ENCODE data around the gene AMBRA1.

The AMBRA1 gene

DNA sequence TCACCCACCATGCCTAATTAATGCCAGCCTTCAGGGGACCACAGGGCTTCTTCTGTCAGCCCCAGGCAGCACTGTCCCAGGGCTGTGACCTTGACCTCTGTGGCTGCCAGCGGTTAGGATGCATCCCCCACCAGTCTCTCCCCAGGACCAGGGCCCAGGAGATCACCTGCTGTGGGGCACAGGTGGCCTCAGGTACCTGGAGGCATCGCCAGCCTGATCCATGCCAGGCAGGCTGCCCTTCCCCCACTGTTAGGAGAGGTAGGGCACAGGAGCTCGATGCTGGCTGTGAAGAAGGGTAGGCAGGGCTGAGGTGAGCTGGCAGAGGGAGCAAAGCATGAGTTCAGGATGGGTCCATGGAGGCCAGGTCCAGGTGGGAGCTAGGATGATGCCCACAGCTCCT, 229.0 kb downstream of the AMBRA1 start:
- DNase-seq = no peak

GRCh38 chr11:46364056-46364455, 229.8 kb downstream of the AMBRA1 start:
- peak in 1 of 2 donors; percentile 53 for DNase-seq

DNA sequence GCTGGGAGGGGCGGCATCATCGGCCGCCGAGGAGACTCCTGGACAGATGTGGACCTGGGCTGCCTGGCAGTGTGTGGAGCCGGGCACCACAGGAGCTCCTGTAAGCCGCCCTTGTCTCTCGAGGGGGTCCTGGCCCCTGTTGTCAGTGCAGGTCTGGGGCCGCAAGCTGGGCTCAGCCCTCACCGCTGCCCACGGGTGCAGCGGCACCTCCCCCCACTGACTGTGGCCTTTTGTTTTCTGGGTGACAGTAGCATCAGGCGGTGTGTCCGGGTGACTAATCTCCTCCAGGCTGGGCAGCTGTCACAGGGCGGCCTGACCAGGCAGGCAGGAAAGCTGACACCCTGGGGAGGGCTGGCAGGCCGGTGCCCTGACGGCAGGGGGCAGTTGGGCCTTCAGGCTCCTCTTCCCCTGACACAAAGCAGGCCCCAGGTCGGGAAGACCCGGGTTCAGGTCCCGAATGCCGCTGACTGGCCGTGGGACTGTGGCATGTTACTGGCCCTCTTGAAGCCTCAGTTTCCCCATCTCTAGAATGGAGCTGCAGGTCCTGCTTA, 230.3 kb downstream of the AMBRA1 start:
- peak; percentile 71 to 93 for DNase-seq

GRCh38 chr11:46363031-46363407, 230.8 kb downstream of the AMBRA1 start:
- DNase-seq = peak; percentile 89 to 92

GRCh38 chr11:46362156-46363030, 231.4 kb downstream of the AMBRA1 start:
- DNase-seq = no peak

GRCh38 chr11:46361283-46362155, 232.3 kb downstream of the AMBRA1 start:
- DNase-seq = peak; percentile 87 to 93

DNA sequence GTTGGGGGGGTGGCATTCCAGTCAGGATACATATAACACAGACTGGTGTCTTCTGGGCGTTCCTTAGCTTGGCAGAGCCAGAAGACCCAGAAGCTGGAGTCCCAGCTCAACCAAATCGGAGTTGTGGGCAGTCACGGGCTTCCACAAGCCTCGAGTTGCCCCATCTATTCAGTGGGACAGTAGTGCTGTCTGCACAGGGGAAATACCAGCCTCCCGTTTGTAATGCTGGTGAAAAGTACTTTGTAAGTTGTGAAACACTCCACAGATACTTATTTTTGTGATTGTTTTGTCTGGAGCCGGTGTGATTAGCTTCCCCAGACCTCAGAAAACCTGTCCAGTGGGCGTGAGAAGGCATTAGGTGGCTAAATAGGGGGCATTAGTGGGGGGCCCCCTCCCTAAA, 232.9 kb downstream of the AMBRA1 start:
- peak; percentile 81 to 83 for DNase-seq

GRCh38 chr11:46359953-46360352, 233.9 kb downstream of the AMBRA1 start:
- DNase-seq = no peak

DNA sequence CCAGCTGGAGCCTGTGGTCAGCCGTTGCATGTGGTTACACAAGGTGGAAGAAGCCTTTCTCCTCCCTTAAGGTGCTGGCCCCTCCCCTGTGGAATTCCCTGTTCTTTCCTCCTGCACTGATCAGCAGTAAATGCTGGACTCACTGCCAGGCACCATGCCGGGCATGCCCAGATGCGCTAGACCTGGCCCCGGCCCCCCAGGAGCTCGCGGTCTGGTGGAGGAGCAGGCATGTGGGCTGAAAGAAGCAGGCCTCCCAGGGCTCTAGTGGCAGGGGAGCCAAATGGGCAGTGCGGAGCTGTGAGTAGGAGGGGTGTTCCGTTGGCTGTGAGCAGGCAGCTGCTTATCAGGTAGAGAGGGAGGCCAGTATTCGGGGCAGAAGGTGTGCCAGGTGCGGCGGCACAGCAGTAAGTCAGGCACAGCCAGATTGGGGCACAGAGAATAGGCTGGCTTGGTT, 236.3 kb downstream of the AMBRA1 start:
- peak in 1 of 2 donors; percentile 19 for DNase-seq

GRCh38 chr11:46356924-46357482, 236.8 kb downstream of the AMBRA1 start:
- DNase-seq = peak in 1 of 2 donors; percentile 50

GRCh38 chr11:46353698-46354097, 240.1 kb downstream of the AMBRA1 start:
- DNase-seq = peak in 1 of 2 donors; percentile 45

DNA sequence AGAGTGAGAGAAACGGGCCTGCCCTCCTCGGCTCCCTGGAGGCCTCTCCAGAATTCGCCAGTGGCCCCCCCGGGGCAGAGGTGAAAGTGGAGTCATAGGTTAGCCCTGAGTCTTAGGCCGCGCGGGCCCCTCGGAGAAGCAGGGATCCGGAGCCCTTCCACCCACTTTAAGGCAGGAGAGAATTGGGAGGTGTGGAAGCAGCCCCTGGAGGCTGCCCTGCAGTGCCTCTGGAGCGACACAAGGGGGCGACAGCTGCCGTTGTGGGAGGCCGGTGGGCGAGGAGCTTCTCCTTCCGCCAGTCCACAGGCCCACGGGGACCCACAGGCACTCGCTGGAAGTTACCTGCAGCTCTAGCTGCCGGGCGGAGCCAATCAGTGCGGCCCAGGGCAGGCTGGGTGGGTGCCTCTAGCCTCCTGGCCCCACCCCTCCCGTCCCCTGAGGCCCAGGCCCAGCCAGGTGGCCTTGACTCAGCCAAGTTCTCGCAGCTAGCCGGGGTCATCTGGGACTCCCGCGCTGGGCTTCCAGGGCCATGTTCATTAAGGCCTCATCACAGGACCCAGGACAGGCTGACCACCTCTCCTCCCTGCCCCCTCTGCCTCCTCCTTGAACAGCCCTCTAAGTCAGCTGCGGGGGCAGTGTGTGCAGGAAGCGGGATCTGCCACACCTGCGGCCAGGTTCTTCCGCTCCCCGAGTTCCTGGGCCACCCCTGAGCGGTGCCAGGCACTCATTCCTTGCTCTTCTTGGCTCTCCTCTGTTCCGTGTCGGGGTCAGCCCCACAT, 241.6 kb downstream of the AMBRA1 start:
- peak; percentile 48 to 71 for DNase-seq

- no peak for DNase-seq
Observed at GRCh38 chr11:46351606-46352005, 242.2 kb downstream of the AMBRA1 start.

DNA sequence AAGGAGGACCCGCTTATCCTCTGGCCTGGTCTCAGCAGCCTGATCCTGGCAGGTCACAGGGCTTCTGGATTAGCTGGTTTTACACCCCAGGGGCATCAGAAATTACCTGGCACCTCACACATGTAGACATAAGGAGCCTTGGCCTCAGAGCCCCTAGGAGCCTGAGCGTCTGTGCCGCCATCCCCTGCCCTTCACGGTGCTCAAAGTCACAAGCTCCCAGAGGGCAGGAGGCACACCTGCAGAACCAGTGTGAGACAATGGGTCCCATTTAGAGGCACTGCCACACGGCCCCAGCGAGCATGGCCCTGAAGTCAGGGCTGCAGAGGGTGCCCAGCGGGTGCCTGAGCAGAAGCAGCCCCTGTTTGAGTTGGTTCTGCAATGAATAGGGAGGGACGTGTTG, 242.7 kb downstream of the AMBRA1 start:
- DNase-seq = no peak

DNA sequence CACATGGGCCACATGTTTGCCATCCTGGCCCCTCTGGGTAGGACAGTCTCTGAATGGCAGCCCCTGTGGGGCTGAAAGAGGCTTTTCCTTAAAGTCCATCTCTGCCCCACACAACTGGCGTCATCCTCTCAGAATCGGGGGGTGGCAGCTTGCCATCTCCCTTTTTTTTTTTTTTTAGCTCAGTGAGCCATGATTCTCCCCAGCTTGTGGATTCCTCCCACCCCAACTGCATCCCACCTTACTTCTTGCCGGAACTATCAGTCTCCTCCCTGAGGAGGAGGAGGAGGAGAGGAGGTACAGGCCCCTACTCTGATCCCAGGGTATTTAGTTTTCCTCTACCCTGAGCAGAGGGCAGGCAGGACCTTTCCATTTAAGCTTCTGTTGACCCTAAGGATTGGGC, 243.1 kb downstream of the AMBRA1 start:
- DNase-seq = no peak

- no peak for DNase-seq
Observed at GRCh38 chr11:46348566-46349401, 245.0 kb downstream of the AMBRA1 start.

GRCh38 chr11:46347637-46348311, 246.0 kb downstream of the AMBRA1 start:
- no peak for DNase-seq

DNA sequence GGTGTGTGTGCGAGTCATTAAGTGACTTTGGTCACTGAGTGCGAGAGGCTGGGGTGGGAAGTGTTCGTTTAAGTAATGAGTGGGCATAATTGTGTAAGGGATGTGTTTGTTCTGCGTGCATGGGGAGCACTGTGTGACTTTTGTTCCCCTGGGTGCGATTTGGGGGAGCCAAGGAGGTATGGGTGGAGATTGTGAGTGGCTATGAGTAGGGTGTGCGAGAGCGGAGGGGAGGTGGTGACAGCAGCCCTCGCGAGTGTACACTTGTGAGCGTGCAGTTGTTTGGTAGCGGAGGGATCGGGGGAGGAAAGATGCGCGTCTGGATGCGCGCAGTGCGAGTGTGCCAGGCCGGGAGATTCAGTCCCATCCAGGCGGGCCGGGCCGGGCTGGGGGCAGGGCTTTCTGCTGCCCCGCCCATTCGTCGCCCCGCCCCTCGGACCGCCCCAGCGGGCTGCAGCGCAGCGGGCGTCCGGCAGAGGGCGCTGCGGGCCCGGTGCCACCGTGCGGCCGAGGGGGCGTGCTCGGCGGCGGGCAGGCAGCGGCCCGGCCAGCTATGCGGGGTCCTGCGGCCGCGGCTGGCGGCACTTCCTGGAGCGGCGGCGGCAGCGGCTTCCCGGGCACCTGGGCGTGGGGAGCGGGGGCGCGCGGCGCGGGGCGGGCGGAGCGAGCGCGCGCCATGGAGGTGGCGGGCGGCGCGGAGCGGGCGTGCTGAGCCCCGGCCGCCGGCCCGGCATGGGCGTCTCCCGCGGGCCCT, 246.8 kb downstream of the AMBRA1 start, which contains the start of gene DGKZ:
Gene DGKZ, plus strand, starts transcription at position 578 of the 751 bp plus-strand sequence. CDS start 197 bp downstream, outside the sequence.
- peak; percentile 87 to 89 for DNase-seq

Measured in inflammatory macrophage (primary cell).